GM23338 (cell line): Measurements from ENCODE around the gene MED13L. TPM values are rescaled to one million over a fixed set of nuclear protein-coding genes. Genes with fewer than 3 reads are reported as not detected.

Source experiments
- ATAC-seq: fragments of 200-7000 bp; cut with Tn5 transposase; 3 replicates; pipeline ENCODE4 v1.9.1; 2020
- DNase-seq: peaks from one replicate; pipeline ENCODE4 v3.0.0-alpha.2; 2015; ENCODE audit warnings: low spot score
- H2AFZ ChIP-seq: fragments of 200-600 bp; sonication (generic); 2 replicates; pipeline ENCODE4 v1.8.0; 2016; ENCODE audit warnings: antibody characterized with exemption, mild to moderate bottlenecking, moderate library complexity
- H3F3A ChIP-seq: fragments of 200-600 bp; sonication (generic); replicated peaks from 2 replicates; pipeline ENCODE4 v1.8.0; 2017; ENCODE audit warnings: antibody characterized with exemption, mixed run types, low read depth
- H3K27ac ChIP-seq: fragments of 200-600 bp; sonication (generic); 2 replicates; pipeline ENCODE4 v1.6.1; 2016; ENCODE audit warnings: low read depth
- H3K27me3 ChIP-seq: fragments of 200-600 bp; sonication (generic); 2 replicates; pipeline ENCODE4 v1.8.0; 2016; ENCODE audit warnings: mild to moderate bottlenecking, mixed run types, moderate library complexity; ENCODE audit not compliant: insufficient read depth
- H3K36me3 ChIP-seq: fragments of 200-600 bp; sonication (generic); 2 replicates; pipeline ENCODE4 v1.8.0; 2016; ENCODE audit warnings: mild to moderate bottlenecking; ENCODE audit not compliant: insufficient read depth
- H3K4me1 ChIP-seq: fragments of 200-600 bp; sonication (generic); 2 replicates; pipeline ENCODE4 v1.8.0; 2016; ENCODE audit warnings: mild to moderate bottlenecking, moderate library complexity; ENCODE audit not compliant: insufficient read depth
- H3K4me2 ChIP-seq: fragments of 200-600 bp; sonication (generic); 2 replicates; pipeline ENCODE4 v1.7.1; 2017; ENCODE audit warnings: mixed run types
- H3K4me3 ChIP-seq: fragments of 200-600 bp; sonication (generic); 2 replicates; pipeline ENCODE4 v1.6.1; 2016; ENCODE audit warnings: mixed run types
- H3K79me2 ChIP-seq: fragments of 200-600 bp; sonication (generic); replicated peaks from 2 replicates; pipeline ENCODE4 v1.8.0; 2017; ENCODE audit warnings: mild to moderate bottlenecking; ENCODE audit not compliant: insufficient read depth
- H3K9me2 ChIP-seq: fragments of 200-600 bp; sonication (generic); 2 replicates; pipeline ENCODE4 v1.8.0; 2017; ENCODE audit not compliant: insufficient read depth
- H4K20me1 ChIP-seq: fragments of 200-600 bp; sonication (generic); replicated peaks from 2 replicates; pipeline ENCODE4 v1.8.0; 2017; ENCODE audit warnings: mild to moderate bottlenecking; ENCODE audit not compliant: insufficient read depth
- H3K27ac Mint-ChIP-seq: 2 replicates; pipeline ENCODE4 v1.8.0; 2020; ENCODE audit warnings: inconsistent platforms, mild to moderate bottlenecking, moderate library complexity, mixed read lengths
- H3K27me3 Mint-ChIP-seq: 3 replicates; pipeline ENCODE4 v1.8.0; 2022; ENCODE audit warnings: low read depth, mild to moderate bottlenecking, moderate library complexity, mixed read lengths, inconsistent platforms; ENCODE audit not compliant: insufficient read depth, poor library complexity
- H3K36me3 Mint-ChIP-seq: 3 replicates; pipeline ENCODE4 v1.8.0; 2021; ENCODE audit warnings: low read depth, mild to moderate bottlenecking, inconsistent platforms, moderate library complexity, mixed read lengths
- H3K4me1 Mint-ChIP-seq: 3 replicates; pipeline ENCODE4 v1.8.0; 2020; ENCODE audit warnings: mild to moderate bottlenecking, inconsistent platforms, mixed read lengths
- H3K4me3 Mint-ChIP-seq: 3 replicates; pipeline ENCODE4 v1.8.0; 2021; ENCODE audit warnings: moderate library complexity, mild to moderate bottlenecking, inconsistent platforms, mixed read lengths
- H3K9me3 Mint-ChIP-seq: 3 replicates; pipeline ENCODE4 v1.8.0; 2020; ENCODE audit warnings: moderate library complexity, mild to moderate bottlenecking, inconsistent platforms, mixed read lengths
- CREB1 ChIP-seq: fragments of 250-450 bp; sonication (Bioruptor Pico); IDR thresholded peaks from 2 replicates; pipeline ENCODE4 v1.5.0; 2020; ENCODE audit warnings: low read depth, mild to moderate bottlenecking, moderate library complexity
- EZH2 ChIP-seq: fragments of 200-600 bp; sonication (generic); IDR thresholded peaks from one replicate; pipeline ENCODE4 v1.8.0; 2017; ENCODE audit warnings: antibody characterized with exemption, mild to moderate bottlenecking, low read depth; ENCODE audit not compliant: unreplicated experiment
- EZH2phosphoT487 ChIP-seq: fragments of 200-600 bp; sonication (generic); IDR thresholded peaks from one replicate; pipeline ENCODE4 v1.8.1; 2018; ENCODE audit warnings: antibody characterized with exemption; ENCODE audit not compliant: unreplicated experiment
- JUNB ChIP-seq: IDR thresholded peaks from one replicate; pipeline ENCODE4 v1.6.1; 2016; ENCODE audit warnings: antibody characterized with exemption; ENCODE audit not compliant: unreplicated experiment
- POLR2AphosphoS5 ChIP-seq: IDR thresholded peaks from 2 replicates; pipeline ENCODE4 v1.6.1; 2016; ENCODE audit warnings: antibody characterized with exemption, low read depth
- STAT1 ChIP-seq: IDR thresholded peaks from one replicate; pipeline ENCODE4 v1.6.1; 2016; ENCODE audit warnings: antibody characterized with exemption; ENCODE audit not compliant: unreplicated experiment
- ZNF114 ChIP-seq: fragments of 250-450 bp; sonication (Bioruptor Pico); IDR thresholded peaks from 2 replicates; pipeline ENCODE4 v1.5.0; 2020; ENCODE audit warnings: mild to moderate bottlenecking, moderate library complexity
- ZNF462 ChIP-seq: fragments of 250-450 bp; sonication (Bioruptor Pico); IDR thresholded peaks from 2 replicates; pipeline ENCODE4 v1.5.0; 2020; ENCODE audit warnings: mild to moderate bottlenecking, moderate library complexity
- polyA plus RNA-seq: library from polyadenylated mRNA; unstranded; fragments of >200 nt; fragmentation: Nextera tagmentation; extraction: Ambion mirVana; gene quantifications from 2 replicates; pipeline ENCODE4 v1.2.1, GENCODE V29; 2016
- total RNA-seq: library from RNA; depleted of rRNA; stranded (reverse); fragments of >200 nt; shearing (Covaris generic); gene quantifications from 2 replicates; pipeline ENCODE4 v1.2.3, GENCODE V29; 2014
- TF ChIP-seq, protein P1 (sequence below), 2 experiments: fragments of 200-600 bp in 1 of 2; sonication (generic) in 1 of 2; conservative IDR thresholded peaks; 2 replicates each; pipeline versions ENCODE4 v1.5.1 to v1.6.1; 2016 to 2017; ENCODE audit warnings: antibody characterized with exemption in 2 of 2, low read depth in 2 of 2, mild to moderate bottlenecking in 2 of 2, moderate library complexity in 1 of 2

Gene MED13L
- total and polyA plus RNA-seq, 2 experiments from 2014 or later: 20.9 to 73.6 TPM

DNA sequence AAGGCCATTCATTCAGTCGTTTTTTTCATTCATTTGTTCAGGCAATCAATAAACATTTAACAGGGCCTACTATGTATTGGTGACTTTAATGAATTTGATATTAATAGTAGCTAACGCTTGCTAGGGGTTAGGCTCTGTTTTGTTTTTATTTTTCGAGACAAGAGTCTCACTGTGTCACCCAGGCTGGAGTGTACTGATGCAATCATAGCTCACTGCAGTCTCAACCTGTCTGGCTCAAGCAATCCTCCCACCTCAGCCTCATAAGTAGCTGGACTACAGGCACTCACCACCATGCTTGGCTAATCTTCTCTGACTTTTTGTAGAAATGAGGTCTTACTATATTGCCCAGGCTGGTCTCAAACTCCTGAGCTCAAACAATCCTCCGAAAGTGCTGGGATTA is 25.6 kb upstream of the MED13L start (continued):
- no peak for TF ChIP-seq ZNF462 (CRISPR knock-in tag)
- no peak for TF ChIP-seq EZH2
- no peak for TF ChIP-seq ZNF114 (CRISPR knock-in tag)
- no peak for TF ChIP-seq CREB1
- no peak for TF ChIP-seq JUNB
- no peak for TF ChIP-seq POLR2AphosphoS5

- H3K36me3 Mint-ChIP-seq: no peaks in the 10 kb centered on the region
- DNase-seq (no peak), ATAC-seq (peak; percentile 62)
- no peaks in the 10 kb centered on the region for H3K79me2 ChIP-seq
- no peak overlapping the region; the same call in 1 of the 2 replicates for H3K27ac Mint-ChIP-seq
- H3K9me2 ChIP-seq: no peaks in the 10 kb centered on the region
- H3K4me3 ChIP-seq: no peak overlapping the region
- peak overlapping the region; percentile 95 for H2AFZ ChIP-seq
- no peaks in the 10 kb centered on the region for H3K36me3 ChIP-seq
- H3K4me1 ChIP-seq: peaks cover 3% of the 10 kb centered on the region; the same call in 1 of the 2 replicates
- no peak overlapping the region for H3K4me3 Mint-ChIP-seq
- no peak overlapping the region for H3K4me2 ChIP-seq
- no peaks in the 10 kb centered on the region for H3K27me3 ChIP-seq
- no peaks in the 10 kb centered on the region for H3K27me3 Mint-ChIP-seq
- H3K4me1 Mint-ChIP-seq: peaks cover 26% of the 10 kb centered on the region
- no peak overlapping the region for H3K27ac ChIP-seq
- no peaks in the 10 kb centered on the region for H4K20me1 ChIP-seq
- H3K9me3 Mint-ChIP-seq: no peaks in the 10 kb centered on the region
- H3F3A ChIP-seq: no peaks in the 10 kb centered on the region
- TF ChIP-seq EZH2phosphoT487: no peak
- TF ChIP-seq, protein P1, sequence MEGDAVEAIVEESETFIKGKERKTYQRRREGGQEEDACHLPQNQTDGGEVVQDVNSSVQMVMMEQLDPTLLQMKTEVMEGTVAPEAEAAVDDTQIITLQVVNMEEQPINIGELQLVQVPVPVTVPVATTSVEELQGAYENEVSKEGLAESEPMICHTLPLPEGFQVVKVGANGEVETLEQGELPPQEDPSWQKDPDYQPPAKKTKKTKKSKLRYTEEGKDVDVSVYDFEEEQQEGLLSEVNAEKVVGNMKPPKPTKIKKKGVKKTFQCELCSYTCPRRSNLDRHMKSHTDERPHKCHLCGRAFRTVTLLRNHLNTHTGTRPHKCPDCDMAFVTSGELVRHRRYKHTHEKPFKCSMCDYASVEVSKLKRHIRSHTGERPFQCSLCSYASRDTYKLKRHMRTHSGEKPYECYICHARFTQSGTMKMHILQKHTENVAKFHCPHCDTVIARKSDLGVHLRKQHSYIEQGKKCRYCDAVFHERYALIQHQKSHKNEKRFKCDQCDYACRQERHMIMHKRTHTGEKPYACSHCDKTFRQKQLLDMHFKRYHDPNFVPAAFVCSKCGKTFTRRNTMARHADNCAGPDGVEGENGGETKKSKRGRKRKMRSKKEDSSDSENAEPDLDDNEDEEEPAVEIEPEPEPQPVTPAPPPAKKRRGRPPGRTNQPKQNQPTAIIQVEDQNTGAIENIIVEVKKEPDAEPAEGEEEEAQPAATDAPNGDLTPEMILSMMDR (conservative IDR thresholded peaks at IDR 0.05; ENCODE audit: low read depth in 2 of 2): no peak
- no peak for TF ChIP-seq STAT1
Observed at GRCh38 chr12:116302166-116303058, 24.9 kb upstream of the MED13L start.
